OCI-LY1 (cell line): ENCODE measurements around the gene ARG2.

Experiments
- H2AFZ ChIP-seq: fragments of 200-600 bp; sonication (generic), shearing (Covaris generic); 2 replicates; pipeline ENCODE4 v1.6.0; 2014; ENCODE audit warnings: antibody characterized with exemption, mild to moderate bottlenecking, low read length
- H3F3A ChIP-seq: fragments of 200-600 bp; sonication (generic), shearing (Covaris generic); 2 replicates; pipeline ENCODE4 v1.6.0; 2014; ENCODE audit warnings: mild to moderate bottlenecking, antibody characterized with exemption, low read length, moderate library complexity; ENCODE audit not compliant: insufficient read depth
- H3K27ac ChIP-seq: fragments of 200-600 bp; sonication (generic); 2 replicates; pipeline ENCODE4 v1.5.1; 2014; ENCODE audit warnings: low read length, mixed run types, mild to moderate bottlenecking, low read depth; ENCODE audit not compliant: poor library complexity, severe bottlenecking
- H3K27me3 ChIP-seq: fragments of 200-600 bp; sonication (generic); 2 replicates; pipeline ENCODE4 v1.6.0; 2014; ENCODE audit warnings: antibody characterized with exemption, mild to moderate bottlenecking, low read length, moderate library complexity; ENCODE audit not compliant: insufficient read depth
- H3K36me3 ChIP-seq: fragments of 200-600 bp; sonication (generic); 2 replicates; pipeline ENCODE4 v1.6.1; 2014; ENCODE audit warnings: mild to moderate bottlenecking, antibody characterized with exemption, low read length, moderate library complexity, mixed read lengths; ENCODE audit not compliant: insufficient read depth
- H3K4me1 ChIP-seq: fragments of 200-600 bp; sonication (generic); 2 replicates; pipeline ENCODE4 v1.5.1; 2014; ENCODE audit warnings: mild to moderate bottlenecking, low read length, moderate library complexity; ENCODE audit not compliant: insufficient read depth, severe bottlenecking
- H3K4me2 ChIP-seq: fragments of 200-600 bp; sonication (generic), shearing (Covaris generic); 2 replicates; pipeline ENCODE4 v1.6.1; 2014; ENCODE audit warnings: low read length
- H3K4me3 ChIP-seq: fragments of 200-600 bp; sonication (generic); 2 replicates; pipeline ENCODE4 v1.5.1; 2014; ENCODE audit warnings: low read length, low read depth, mild to moderate bottlenecking, mixed read lengths; ENCODE audit not compliant: poor library complexity, severe bottlenecking
- H3K79me2 ChIP-seq: fragments of 200-600 bp; shearing (Covaris generic); 2 replicates; pipeline ENCODE4 v1.6.1; 2016; ENCODE audit warnings: mixed run types, low read length, mixed read lengths; ENCODE audit not compliant: insufficient read depth
- H3K9ac ChIP-seq: fragments of 200-600 bp; sonication (generic), shearing (Covaris generic); 2 replicates; pipeline ENCODE4 v1.6.1; 2014; ENCODE audit warnings: mild to moderate bottlenecking, low read length, mixed read lengths
- H3K9me2 ChIP-seq: fragments of 200-600 bp; sonication (generic), shearing (Covaris generic); 2 replicates; pipeline ENCODE4 v1.6.1; 2014; ENCODE audit warnings: low read depth, mild to moderate bottlenecking, low read length, mixed read lengths
- H3K9me3 ChIP-seq: fragments of 200-600 bp; shearing (Covaris generic); 2 replicates; pipeline ENCODE4 v1.6.1; 2014; ENCODE audit warnings: low read length, mixed read lengths
- H4K20me1 ChIP-seq: fragments of 200-600 bp; sonication (generic), shearing (Covaris generic); 2 replicates; pipeline ENCODE4 v1.6.0; 2016; ENCODE audit warnings: mild to moderate bottlenecking, low read length; ENCODE audit not compliant: insufficient read depth
- EZH2 ChIP-seq: fragments of 200-600 bp; sonication (generic), shearing (Covaris generic); IDR thresholded peaks from 2 replicates; pipeline ENCODE4 v1.8.0; 2017; ENCODE audit warnings: borderline replicate concordance, mixed run types, mild to moderate bottlenecking, antibody characterized with exemption, low read length, moderate library complexity, mixed read lengths
- TF ChIP-seq, protein P1 (sequence below): fragments of 200-600 bp; sonication (generic), shearing (Covaris generic); IDR thresholded peaks from 2 replicates; pipeline ENCODE4 v1.5.1; 2017; ENCODE audit warnings: mild to moderate bottlenecking, antibody characterized with exemption, low read length, moderate library complexity, mixed read lengths

The ARG2 gene

DNA sequence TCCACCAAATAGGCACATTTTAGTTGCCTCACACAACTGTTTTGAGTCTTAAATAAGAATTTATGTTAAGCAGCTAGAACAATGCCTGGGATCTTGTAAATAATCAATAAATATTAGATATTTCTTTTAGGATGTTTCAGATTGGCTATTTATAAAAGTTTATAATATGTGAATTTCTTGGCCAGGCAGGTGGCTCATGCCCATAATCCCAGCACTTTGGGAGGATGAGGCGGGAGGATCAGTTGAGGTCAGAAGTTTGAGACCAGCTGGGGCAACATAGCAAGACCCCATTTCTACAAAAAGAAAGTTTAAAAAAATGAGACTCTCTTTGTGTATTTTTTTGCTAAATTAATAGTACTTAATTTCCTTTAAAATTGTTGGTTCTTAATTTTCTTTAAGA lies 21.8 kb downstream of the ARG2 start:
- Histone ChIP-seq H3K27me3 (no peaks in the 10 kb centered on the region), H4K20me1 (no peaks in the 10 kb centered on the region), H3K4me3 (no peak overlapping the region), H3K36me3 (peaks cover 4% of the 10 kb centered on the region; the same call in 1 of the 2 replicates), H3K9me2 (no peaks in the 10 kb centered on the region), H3K9ac (no peak overlapping the region), H3K9me3 (no peaks in the 10 kb centered on the region), H3K79me2 (no peaks in the 10 kb centered on the region), H2AFZ (no peak overlapping the region), H3K4me2 (no peak overlapping the region), H3F3A (no peaks in the 10 kb centered on the region), H3K27ac (no peak overlapping the region), H3K4me1 (peaks cover 2% of the 10 kb centered on the region)
- TF ChIP-seq EZH2 = no peak
- TF ChIP-seq, protein P1, sequence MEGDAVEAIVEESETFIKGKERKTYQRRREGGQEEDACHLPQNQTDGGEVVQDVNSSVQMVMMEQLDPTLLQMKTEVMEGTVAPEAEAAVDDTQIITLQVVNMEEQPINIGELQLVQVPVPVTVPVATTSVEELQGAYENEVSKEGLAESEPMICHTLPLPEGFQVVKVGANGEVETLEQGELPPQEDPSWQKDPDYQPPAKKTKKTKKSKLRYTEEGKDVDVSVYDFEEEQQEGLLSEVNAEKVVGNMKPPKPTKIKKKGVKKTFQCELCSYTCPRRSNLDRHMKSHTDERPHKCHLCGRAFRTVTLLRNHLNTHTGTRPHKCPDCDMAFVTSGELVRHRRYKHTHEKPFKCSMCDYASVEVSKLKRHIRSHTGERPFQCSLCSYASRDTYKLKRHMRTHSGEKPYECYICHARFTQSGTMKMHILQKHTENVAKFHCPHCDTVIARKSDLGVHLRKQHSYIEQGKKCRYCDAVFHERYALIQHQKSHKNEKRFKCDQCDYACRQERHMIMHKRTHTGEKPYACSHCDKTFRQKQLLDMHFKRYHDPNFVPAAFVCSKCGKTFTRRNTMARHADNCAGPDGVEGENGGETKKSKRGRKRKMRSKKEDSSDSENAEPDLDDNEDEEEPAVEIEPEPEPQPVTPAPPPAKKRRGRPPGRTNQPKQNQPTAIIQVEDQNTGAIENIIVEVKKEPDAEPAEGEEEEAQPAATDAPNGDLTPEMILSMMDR = no peak

DNA sequence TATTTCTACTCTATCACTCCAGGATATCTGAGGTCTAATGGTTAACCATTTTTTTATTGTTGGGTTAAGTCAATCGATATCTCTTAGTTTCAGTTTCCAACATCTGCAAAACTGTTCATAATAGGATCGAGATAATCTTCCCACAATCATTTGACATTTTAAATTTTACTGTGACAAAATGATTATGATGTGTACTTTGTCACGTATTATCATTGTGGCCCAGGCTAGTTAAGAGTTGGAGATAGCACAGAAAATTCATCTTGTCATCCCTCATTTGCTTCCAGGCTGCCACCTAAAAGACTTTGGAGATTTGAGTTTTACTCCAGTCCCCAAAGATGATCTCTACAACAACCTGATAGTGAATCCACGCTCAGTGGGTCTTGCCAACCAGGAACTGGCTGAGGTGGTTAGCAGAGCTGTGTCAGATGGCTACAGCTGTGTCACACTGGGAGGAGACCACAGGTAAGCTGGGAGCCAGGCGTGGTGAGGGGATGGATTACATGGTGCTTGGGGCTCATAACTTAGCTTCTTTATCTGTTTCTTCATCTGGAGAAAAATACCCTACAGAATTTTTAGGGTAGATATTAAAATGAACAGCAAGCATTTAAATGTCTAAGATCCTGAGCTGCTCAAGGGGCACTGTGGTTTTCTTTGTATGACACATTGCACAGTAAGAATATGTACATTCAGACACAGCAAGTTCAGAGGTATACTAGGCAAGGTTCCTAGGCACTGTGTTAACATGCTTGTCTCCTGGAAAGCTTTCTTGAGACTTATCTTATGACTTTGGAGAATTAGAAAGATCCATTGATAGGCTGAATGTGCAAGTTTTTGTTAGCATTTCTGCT lies 22.4 kb downstream of the ARG2 start:
- no peak overlapping the region for H3K4me3 ChIP-seq
- no peaks in the 10 kb centered on the region for H3K27me3 ChIP-seq
- H3K79me2 ChIP-seq = no peaks in the 10 kb centered on the region
- H3K36me3 ChIP-seq = peaks cover 8% of the 10 kb centered on the region; the same call in 1 of the 2 replicates
- H3K9me2 ChIP-seq = no peaks in the 10 kb centered on the region
- no peaks in the 10 kb centered on the region for H3K4me1 ChIP-seq
- H3K9ac ChIP-seq = no peak overlapping the region
- no peak overlapping the region for H2AFZ ChIP-seq
- H3F3A ChIP-seq = no peaks in the 10 kb centered on the region
- no peaks in the 10 kb centered on the region for H4K20me1 ChIP-seq
- H3K9me3 ChIP-seq = no peaks in the 10 kb centered on the region
- H3K4me2 ChIP-seq = no peak overlapping the region
- H3K27ac ChIP-seq = no peak overlapping the region
- TF ChIP-seq EZH2 = no peak
- TF ChIP-seq, protein P1 = no peak

- no peak overlapping the region for H3K4me2 ChIP-seq
- no peaks in the 10 kb centered on the region for H3F3A ChIP-seq
- no peaks in the 10 kb centered on the region for H4K20me1 ChIP-seq
- H3K36me3 ChIP-seq = peaks cover 24% of the 10 kb centered on the region; the same call in 1 of the 2 replicates
- H3K9ac ChIP-seq = no peak overlapping the region
- no peaks in the 10 kb centered on the region for H3K27me3 ChIP-seq
- no peak overlapping the region for H3K27ac ChIP-seq
- H3K9me3 ChIP-seq = no peaks in the 10 kb centered on the region
- H3K79me2 ChIP-seq = no peaks in the 10 kb centered on the region
- H3K4me3 ChIP-seq = no peak overlapping the region
- H3K9me2 ChIP-seq = no peaks in the 10 kb centered on the region
- TF ChIP-seq, protein P1 = no peak
- TF ChIP-seq EZH2 = no peak
- no peaks in the 10 kb centered on the region for H3K4me1 ChIP-seq
- H2AFZ ChIP-seq = no peak overlapping the region
These were observed 24.0 kb downstream of the ARG2 start for GRCh38 chr14:67643713-67644112.
